ENCODE results near the gene PRKAR2A. TPM values are rescaled to one million over a fixed set of nuclear protein-coding genes. Genes with fewer than 3 reads are reported as not detected.

Gene PRKAR2A
- total RNA-seq, 2 experiments from 2014 or later = 47.4 to 48.3 TPM

GRCh38 chr3:48788544-48789162 lies 59.0 kb downstream of the PRKAR2A start:
- H3K9me3 Mint-ChIP-seq = no peaks in the 10 kb centered on the region
- peak overlapping the region; percentile 34 for H3K27ac Mint-ChIP-seq
- H3K27me3 Mint-ChIP-seq = no peaks in the 10 kb centered on the region
- Histone ChIP-seq H3K36me3 (ENCODE audit: insufficient read depth, low read length) (peaks cover 30% of the 10 kb centered on the region), H3K4me3 (ENCODE audit: low read length) (no peak overlapping the region), H3K27me3 (ENCODE audit: control insufficient read depth in 1 of 2, insufficient read depth in 2 of 2, low read length in 2 of 2) (no peaks in the 10 kb centered on the region), H3K4me1 (ENCODE audit: insufficient read depth, low read length) (peaks cover 13% of the 10 kb centered on the region), H3K9me3 (ENCODE audit: control insufficient read depth in 1 of 2, insufficient read depth in 1 of 2, low read length in 2 of 2) (no peaks in the 10 kb centered on the region), H3K27ac (ENCODE audit: low read depth in 1 of 2, low read length in 2 of 2) (peak overlapping the region in 1 of 2 donors; percentile 57)
- H3K4me1 Mint-ChIP-seq (ENCODE audit: low read depth) = peaks cover 21% of the 10 kb centered on the region
- intact Hi-C loops (cut with DNase I, micrococcal nuclease) = no loop called here
- ATAC-seq (ENCODE audit: poor library complexity) (peak; percentile 56), DNase-seq (peak in 4 of 14 experiments; percentile 12 to 48 (median 42))
- H3K4me3 Mint-ChIP-seq = no peak overlapping the region
- POLR2A ChIA-PET = interaction anchor here (0.8 to 1.0 kb wide), 2 partner anchors 109 to 130 kb away, joined by 3 read pairs; partner anchors contain the start of gene ARIH2
- no peak for TF ChIP-seq CTCF (IDR thresholded peaks at IDR 0.05)
- CTCF ChIA-PET = interaction anchor here (1.0 kb wide), 1 partner anchor 8 kb away, joined by 3 read pairs; no protein-coding TSS in a partner anchor
- H3K36me3 Mint-ChIP-seq (ENCODE audit: low read depth) = peaks cover 48% of the 10 kb centered on the region

- no peaks in the 10 kb centered on the region for H3K9me3 ChIP-seq (ENCODE audit: control insufficient read depth in 1 of 2, insufficient read depth in 1 of 2, low read length in 2 of 2)
- H3K9me3 Mint-ChIP-seq = no peaks in the 10 kb centered on the region
- H3K36me3 Mint-ChIP-seq (ENCODE audit: low read depth) = peaks cover 57% of the 10 kb centered on the region
- DNase-seq = no peak
- no peak overlapping the region for H3K27ac Mint-ChIP-seq
- H3K27me3 ChIP-seq (ENCODE audit: control insufficient read depth in 1 of 2, insufficient read depth in 2 of 2, low read length in 2 of 2) = no peaks in the 10 kb centered on the region
- intact Hi-C loops (cut with DNase I, micrococcal nuclease) = no loop called here
- H3K27me3 Mint-ChIP-seq = no peaks in the 10 kb centered on the region
- POLR2A ChIA-PET = no interaction called here
- H3K27ac ChIP-seq (ENCODE audit: low read depth in 1 of 2, low read length in 2 of 2) = no peak overlapping the region
- CTCF ChIA-PET = no interaction called here
- no peak for TF ChIP-seq CTCF (IDR thresholded peaks at IDR 0.05)
- peaks cover 36% of the 10 kb centered on the region for H3K36me3 ChIP-seq (ENCODE audit: insufficient read depth, low read length)
- peaks cover 13% of the 10 kb centered on the region for H3K4me1 ChIP-seq (ENCODE audit: insufficient read depth, low read length)
- H3K4me3 Mint-ChIP-seq = no peak overlapping the region
- peaks cover 14% of the 10 kb centered on the region for H3K4me1 Mint-ChIP-seq (ENCODE audit: low read depth)
- no peak for ATAC-seq (ENCODE audit: poor library complexity)
- H3K4me3 ChIP-seq (ENCODE audit: low read length) = no peak overlapping the region
Observed at GRCh38 chr3:48784426-48785120, 63.1 kb downstream of the PRKAR2A start.

- no peak overlapping the region for H3K27ac Mint-ChIP-seq
- POLR2A ChIA-PET = interaction anchor here (0.6 kb wide), 1 partner anchor 195 kb away, joined by 3 read pairs; no protein-coding TSS in a partner anchor
Observed at GRCh38 chr3:48783304-48783703, 64.4 kb downstream of the PRKAR2A start.

More at GRCh38 chr3:48783304-48783703, 64.4 kb downstream of the PRKAR2A start:
- Histone ChIP-seq H3K9me3 (ENCODE audit: control insufficient read depth in 1 of 2, insufficient read depth in 1 of 2, low read length in 2 of 2) (no peaks in the 10 kb centered on the region), H3K27ac (ENCODE audit: low read depth in 1 of 2, low read length in 2 of 2) (no peak overlapping the region), H3K4me3 (ENCODE audit: low read length) (no peak overlapping the region), H3K4me1 (ENCODE audit: insufficient read depth, low read length) (peaks cover 2% of the 10 kb centered on the region), H3K27me3 (ENCODE audit: control insufficient read depth in 1 of 2, insufficient read depth in 2 of 2, low read length in 2 of 2) (no peaks in the 10 kb centered on the region), H3K36me3 (ENCODE audit: insufficient read depth, low read length) (peaks cover 32% of the 10 kb centered on the region)
- Mint-ChIP-seq H3K9me3 (no peaks in the 10 kb centered on the region), H3K4me3 (no peak overlapping the region), H3K4me1 (ENCODE audit: low read depth) (peaks cover 3% of the 10 kb centered on the region), H3K36me3 (ENCODE audit: low read depth) (peaks cover 48% of the 10 kb centered on the region), H3K27me3 (no peaks in the 10 kb centered on the region)
- DNase-seq = no peak
- no peak for TF ChIP-seq CTCF (IDR thresholded peaks at IDR 0.05)
- ATAC-seq (ENCODE audit: poor library complexity) = no peak
- CTCF ChIA-PET = interaction anchor here (0.9 kb wide), 1 partner anchor 13 kb away, joined by 3 read pairs; no protein-coding TSS in a partner anchor
- intact Hi-C loops (cut with DNase I, micrococcal nuclease) = no loop called here
